Endothelial cell of umbilical vein (primary cell): ENCODE data around the gene DLG1. TPM values are rescaled to one million over a fixed set of nuclear protein-coding genes. Genes with fewer than 3 reads are reported as not detected.

Experiments used
- BruUV-seq: library from RNA; stranded (reverse); fragments of 400-500 nt; replicated peaks from 2 replicates; lab custom pipeline; 2021; lab: Mats Ljungman, UMichigan
- CTCF ChIA-PET: fragments of 300-600, 350-600 bp; sonication (Branson Sonifier 250); formaldehyde crosslinking; loops from one replicate; lab custom pipeline; 2021; ENCODE audit warnings: antibody characterized with exemption, inconsistent platforms; lab: Charles Lee
- POLR2A ChIA-PET: fragments of 300-600, 350-600 bp; sonication (Branson Sonifier 250); formaldehyde crosslinking; loops from one replicate; lab custom pipeline; 2021; ENCODE audit warnings: antibody characterized with exemption, inconsistent platforms; lab: Charles Lee
- DNase-seq: peaks from one replicate; pipeline ENCODE4 v3.0.0-alpha.2; 2011; ENCODE audit warnings: low read depth, low spot score
- FAIRE-seq: peaks from 2 replicates; lab custom pipeline; 2011; peaks lifted over from hg19 to GRCh38; lab: Jason Lieb, UNC
- H2AFZ ChIP-seq: 2 replicates; pipeline ENCODE4 v1.6.0; 2012; ENCODE audit warnings: low read depth, low read length, control low read depth, inconsistent platforms
- H3K27ac ChIP-seq: 2 replicates; pipeline ENCODE4 v1.5.1; 2011; ENCODE audit warnings: low read depth, mild to moderate bottlenecking, control low read depth, low read length, moderate library complexity; ENCODE audit not compliant: insufficient read depth
- H3K27me3 ChIP-seq, 2 experiments: 2 replicates each; pipeline versions ENCODE4 v1.6.0 to v1.6.1; 2011; ENCODE audit warnings: low read length in 2 of 2, mixed read lengths in 1 of 2; ENCODE audit not compliant: control insufficient read depth in 2 of 2, insufficient read depth in 2 of 2
- H3K36me3 ChIP-seq, 2 experiments: 2 replicates in 1 of 2; 3 replicates in 1 of 2; pipeline ENCODE4 v1.5.1; 2011; ENCODE audit warnings: low read length in 2 of 2, mild to moderate bottlenecking in 1 of 2, moderate library complexity in 1 of 2; ENCODE audit not compliant: control insufficient read depth in 2 of 2, insufficient read depth in 2 of 2; ENCODE audit errors: extremely low read depth in 1 of 2
- H3K4me1 ChIP-seq: 3 replicates; pipeline ENCODE4 v1.5.1; 2011; ENCODE audit warnings: mild to moderate bottlenecking, low read length; ENCODE audit not compliant: control insufficient read depth, insufficient read depth; ENCODE audit errors: extremely low read depth
- H3K4me2 ChIP-seq: 2 replicates; pipeline ENCODE4 v1.6.1; 2011; ENCODE audit warnings: low read length, control low read depth, mixed read lengths; ENCODE audit not compliant: insufficient read depth
- H3K4me3 ChIP-seq, 3 experiments: fragments of 200-600 bp in 1 of 3; sonication (generic), shearing (Covaris generic) in 1 of 3; replicated peaks in 1 of 3; 2 replicates each; pipeline ENCODE4 v1.5.1; 2011 to 2016; ENCODE audit warnings: control low read depth in 3 of 3, low read length in 3 of 3, mild to moderate bottlenecking in 2 of 3, inconsistent platforms in 1 of 3, low read depth in 1 of 3, moderate library complexity in 1 of 3; ENCODE audit not compliant: insufficient read depth in 1 of 3
- H3K79me2 ChIP-seq: 2 replicates; pipeline ENCODE4 v1.6.0; 2012; ENCODE audit warnings: low read length, inconsistent platforms; ENCODE audit not compliant: control insufficient read depth, insufficient read depth
- H3K9ac ChIP-seq: replicated peaks from 2 replicates; pipeline ENCODE3; 2011; ENCODE audit warnings: low read length, control low read depth; ENCODE audit not compliant: insufficient read depth; ENCODE audit errors: extremely low read depth
- H3K9me1 ChIP-seq: replicated peaks from 3 replicates; pipeline ENCODE4 v1.6.0; 2011; ENCODE audit warnings: mild to moderate bottlenecking, low read length; ENCODE audit not compliant: control insufficient read depth, insufficient read depth; ENCODE audit errors: extremely low read depth
- H3K9me3 ChIP-seq: replicated peaks from 2 replicates; pipeline ENCODE4 v1.5.1; 2012; ENCODE audit warnings: low read length, inconsistent platforms; ENCODE audit not compliant: control insufficient read depth, insufficient read depth
- H4K20me1 ChIP-seq: replicated peaks from 2 replicates; pipeline ENCODE3; 2011; ENCODE audit warnings: mild to moderate bottlenecking, low read length; ENCODE audit not compliant: control insufficient read depth, insufficient read depth; ENCODE audit errors: extremely low read depth
- CTCF ChIP-seq, 2 donors: IDR thresholded peaks; 1 replicate in 1 of 2; 2 replicates in 1 of 2; pipeline ENCODE4 v1.5.1; 2011; ENCODE audit warnings: low read length in 2 of 2, mild to moderate bottlenecking in 2 of 2, moderate library complexity in 2 of 2, control low read depth in 1 of 2, inconsistent platforms in 1 of 2, low read depth in 1 of 2; ENCODE audit not compliant: insufficient read depth in 1 of 2; ENCODE audit errors: extremely low read depth in 1 of 2
- EZH2 ChIP-seq: IDR thresholded peaks from 2 replicates; pipeline ENCODE4 v1.6.1; 2012; ENCODE audit warnings: borderline replicate concordance, low read depth, mild to moderate bottlenecking, moderate library complexity, low read length, inconsistent platforms; ENCODE audit not compliant: severe bottlenecking
- FOS ChIP-seq: IDR thresholded peaks from 2 replicates; pipeline ENCODE4 v1.6.1; 2011; ENCODE audit warnings: mild to moderate bottlenecking, low read length, moderate library complexity, borderline replicate concordance; ENCODE audit not compliant: insufficient read depth
- GATA2 ChIP-seq: IDR thresholded peaks from 2 replicates; pipeline ENCODE4 v1.7.0; 2011; ENCODE audit warnings: low read depth, mild to moderate bottlenecking, moderate library complexity, mixed read lengths, low read length; ENCODE audit not compliant: insufficient read length, insufficient read depth
- JUN ChIP-seq: IDR thresholded peaks from 2 replicates; pipeline ENCODE4 v1.6.1; 2011; ENCODE audit warnings: borderline replicate concordance, low read depth; ENCODE audit not compliant: insufficient read length, insufficient read depth
- MAX ChIP-seq: IDR thresholded peaks from 2 replicates; pipeline ENCODE4 v1.6.1; 2011; ENCODE audit not compliant: insufficient read depth, insufficient read length
- MYC ChIP-seq: IDR thresholded peaks from one replicate; pipeline ENCODE4 v1.6.1; 2011; ENCODE audit warnings: mild to moderate bottlenecking, low read depth, low read length
- POLR2A ChIP-seq: IDR thresholded peaks from 2 replicates; pipeline ENCODE4 v1.6.1; 2012; ENCODE audit warnings: low read depth, mild to moderate bottlenecking, control low read depth, low read length
- POLR2AphosphoS5 ChIP-seq: IDR thresholded peaks from 2 replicates; pipeline ENCODE4 v1.6.1; 2012; ENCODE audit warnings: low read depth, mild to moderate bottlenecking, control low read depth, low read length, moderate library complexity; ENCODE audit not compliant: insufficient read depth
- dilution Hi-C: fragments of 300-500 bp; cut with MboI; formaldehyde crosslinking; loops from one replicate; pipeline ENCODE4 v1.15.0; 2019; ENCODE audit warnings: low sequenced_read_pairs; ENCODE audit not compliant: extremely low pct_ligation_motif_present
- intact Hi-C: fragments of 100-400 bp; cut with micrococcal nuclease; formaldehyde crosslinking; loops from one replicate; pipeline ENCODE4 v1.10.0; 2022
- polyA plus RNA-seq, 4 experiments: library from polyadenylated mRNA; depleted of rRNA in 3 of 4; stranded (reverse) in 3 of 4; unstranded in 1 of 4; fragments of >200 nt; gene quantifications; 2 replicates each; pipeline versions ENCODE4 v1.2.1 to v1.2.3, GENCODE V29; 2011 to 2012; ENCODE audit warnings: missing spikeins in 1 of 4
- total RNA-seq: library from RNA; stranded (reverse); gene quantifications from 2 replicates; pipeline ENCODE4 v1.2.3, GENCODE V29; 2021

Gene DLG1
- total and polyA plus RNA-seq, 2 donors (not counting 3 experiments of a cell fraction or from before 2014, with no cell fraction given) = 26.5 to 80.1 TPM

GRCh38 chr3:197038679-197039462 lies 259.5 kb downstream of the DLG1 start:
- POLR2A ChIA-PET = no interaction called here
- FAIRE-seq (no peak), DNase-seq (no peak)
- H4K20me1 ChIP-seq = no peaks in the 10 kb centered on the region
- TF ChIP-seq GATA2 = no peak
- TF ChIP-seq CTCF (IDR thresholded peaks at IDR 0.05; ENCODE audit: extremely low read depth in 1 of 2, insufficient read depth in 1 of 2, low read depth in 1 of 2, low read length in 2 of 2) = no peak
- no peak for TF ChIP-seq MAX
- TF ChIP-seq MYC = no peak
- TF ChIP-seq FOS = no peak
- TF ChIP-seq POLR2A = no peak
- TF ChIP-seq JUN = no peak
- no peak for TF ChIP-seq POLR2AphosphoS5
- no peak for TF ChIP-seq EZH2
- BruUV-seq = no TSS peak
- H3K4me1 ChIP-seq = no peaks in the 10 kb centered on the region
- H3K9me1 ChIP-seq = no peaks in the 10 kb centered on the region
- H3K36me3 ChIP-seq = no peaks in the 10 kb centered on the region
- H3K27ac ChIP-seq = no peak overlapping the region
- no peak overlapping the region for H2AFZ ChIP-seq
- peaks cover 0 to 3% of the 10 kb centered on the region in 2 experiments for H3K27me3 ChIP-seq
- no peak overlapping the region for H3K9ac ChIP-seq
- intact Hi-C loops = no loop called here
- no peaks in the 10 kb centered on the region for H3K79me2 ChIP-seq
- H3K4me3 ChIP-seq = no peak overlapping the region
- CTCF ChIA-PET = no interaction called here
- H3K9me3 ChIP-seq = no peaks in the 10 kb centered on the region
- H3K4me2 ChIP-seq = no peak overlapping the region
- dilution Hi-C loops = no loop called here
